ENCODE data around the gene SRXN1.

GRCh38 chr20:658731-659291 is 5.8 kb upstream of the SRXN1 start:
- TF ChIP-seq POLR2AphosphoS5 (IDR thresholded peaks at IDR 0.05): no peak
- no peak for TF ChIP-seq CTCF (IDR thresholded peaks at IDR 0.05; ENCODE audit: poor library complexity, severe bottlenecking)
- TF ChIP-seq EZH2 (IDR thresholded peaks at IDR 0.05; ENCODE audit: borderline replicate concordance, insufficient read depth, low read length, poor library complexity, severe bottlenecking): no peak
- no peak for TF ChIP-seq TAF1 (IDR thresholded peaks at IDR 0.05; ENCODE audit: low read depth)
- no peak for TF ChIP-seq REST (IDR thresholded peaks at IDR 0.05; ENCODE audit: borderline replicate concordance)
- no peak for TF ChIP-seq RAD21 (conservative IDR thresholded peaks at IDR 0.05)
- TF ChIP-seq EP300 (conservative IDR thresholded peaks at IDR 0.05; ENCODE audit: poor library complexity, severe bottlenecking): no peak
- no peak for TF ChIP-seq SMC3 (conservative IDR thresholded peaks at IDR 0.05; ENCODE audit: poor library complexity)
